ENCODE data around the gene PPP2R2C.

Gene PPP2R2C

GRCh38 chr4:6326312-6327060 is 145.9 kb downstream of the PPP2R2C start:
- no peak for TF ChIP-seq ZFX (IDR thresholded peaks at IDR 0.05; ENCODE audit: borderline replicate concordance)
- TF ChIP-seq, protein P1, sequence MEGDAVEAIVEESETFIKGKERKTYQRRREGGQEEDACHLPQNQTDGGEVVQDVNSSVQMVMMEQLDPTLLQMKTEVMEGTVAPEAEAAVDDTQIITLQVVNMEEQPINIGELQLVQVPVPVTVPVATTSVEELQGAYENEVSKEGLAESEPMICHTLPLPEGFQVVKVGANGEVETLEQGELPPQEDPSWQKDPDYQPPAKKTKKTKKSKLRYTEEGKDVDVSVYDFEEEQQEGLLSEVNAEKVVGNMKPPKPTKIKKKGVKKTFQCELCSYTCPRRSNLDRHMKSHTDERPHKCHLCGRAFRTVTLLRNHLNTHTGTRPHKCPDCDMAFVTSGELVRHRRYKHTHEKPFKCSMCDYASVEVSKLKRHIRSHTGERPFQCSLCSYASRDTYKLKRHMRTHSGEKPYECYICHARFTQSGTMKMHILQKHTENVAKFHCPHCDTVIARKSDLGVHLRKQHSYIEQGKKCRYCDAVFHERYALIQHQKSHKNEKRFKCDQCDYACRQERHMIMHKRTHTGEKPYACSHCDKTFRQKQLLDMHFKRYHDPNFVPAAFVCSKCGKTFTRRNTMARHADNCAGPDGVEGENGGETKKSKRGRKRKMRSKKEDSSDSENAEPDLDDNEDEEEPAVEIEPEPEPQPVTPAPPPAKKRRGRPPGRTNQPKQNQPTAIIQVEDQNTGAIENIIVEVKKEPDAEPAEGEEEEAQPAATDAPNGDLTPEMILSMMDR (IDR thresholded peaks at IDR 0.05), result no peak
- no peak overlapping the region for H3K27ac ChIP-seq

DNA sequence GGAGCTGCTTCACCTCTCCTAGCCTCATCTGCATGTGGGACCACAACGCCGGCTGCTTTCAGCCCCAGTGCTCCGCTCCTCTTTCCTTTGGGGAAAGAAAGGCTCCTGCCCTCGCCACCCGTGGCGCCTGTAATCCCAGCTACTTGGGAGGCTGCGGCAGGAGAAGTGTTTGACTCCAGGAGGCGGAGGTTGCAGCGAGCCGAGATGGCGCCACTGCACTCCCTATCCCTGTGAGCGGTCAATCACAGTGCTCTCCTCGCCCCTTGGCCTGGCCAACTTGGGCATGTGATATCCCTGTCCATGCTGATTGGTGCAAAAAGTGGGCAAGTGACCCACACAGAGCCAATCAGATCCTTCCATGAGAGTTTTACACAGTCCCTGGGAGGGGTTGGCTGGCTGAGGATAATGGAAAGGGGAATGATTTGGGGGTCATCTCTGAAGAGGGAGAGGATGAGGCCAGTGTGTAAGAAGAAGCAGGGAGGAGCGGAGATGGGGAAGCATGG is 146.6 kb downstream of the PPP2R2C start:
- TF ChIP-seq, protein P1 (IDR thresholded peaks at IDR 0.05), result no peak
- no peak for TF ChIP-seq ZFX (IDR thresholded peaks at IDR 0.05; ENCODE audit: borderline replicate concordance)
- no peak overlapping the region for H3K27ac ChIP-seq

DNA sequence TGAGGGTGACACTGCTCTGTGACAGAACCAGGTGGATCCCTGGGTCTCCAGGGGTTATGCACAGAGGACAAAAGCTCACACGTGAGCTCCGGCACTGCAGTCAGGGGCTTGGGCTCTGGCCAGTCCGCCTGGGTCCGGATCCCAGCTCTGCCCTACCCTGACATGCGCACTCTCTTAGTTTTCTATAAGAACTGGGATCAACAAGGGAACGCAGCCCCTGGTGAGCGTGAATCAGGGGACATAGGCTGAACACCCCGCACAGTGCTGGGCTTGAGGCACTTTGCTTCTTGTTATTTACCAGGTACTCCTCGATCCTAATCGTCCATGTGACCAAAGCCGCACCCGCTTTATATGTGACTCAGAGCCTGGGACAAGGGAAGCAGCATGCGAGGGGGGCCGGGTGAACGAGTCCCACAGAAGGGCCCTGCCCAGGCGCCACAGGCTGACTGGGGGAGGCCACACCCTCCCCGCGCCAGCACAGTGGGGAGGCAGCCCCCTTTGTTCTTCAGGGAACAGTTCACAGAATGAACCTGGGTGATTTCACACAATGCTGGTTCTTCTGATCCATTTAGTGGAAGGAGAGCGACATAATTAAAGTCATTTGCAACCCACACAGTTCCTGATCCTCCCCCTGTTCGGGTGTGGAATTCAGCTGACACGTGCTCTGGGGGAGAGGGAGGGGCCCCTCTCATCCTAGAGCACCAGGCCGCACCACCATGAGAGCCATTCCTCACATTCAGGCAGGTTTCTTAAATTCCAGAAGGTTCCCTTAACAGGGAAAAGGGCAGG is 147.2 kb downstream of the PPP2R2C start:
- H3K27ac ChIP-seq, result no peak overlapping the region
- TF ChIP-seq, protein P1 (IDR thresholded peaks at IDR 0.05), result no peak
- TF ChIP-seq ZFX (IDR thresholded peaks at IDR 0.05; ENCODE audit: borderline replicate concordance), result no peak

GRCh38 chr4:6324461-6324998 is 147.9 kb downstream of the PPP2R2C start:
- TF ChIP-seq, protein P1 (IDR thresholded peaks at IDR 0.05), result no peak
- no peak for TF ChIP-seq ZFX (IDR thresholded peaks at IDR 0.05; ENCODE audit: borderline replicate concordance)
- no peak overlapping the region for H3K27ac ChIP-seq

- no peak overlapping the region for H3K27ac ChIP-seq
These were observed 149.4 kb downstream of the PPP2R2C start for GRCh38 chr4:6322761-6323566.

DNA sequence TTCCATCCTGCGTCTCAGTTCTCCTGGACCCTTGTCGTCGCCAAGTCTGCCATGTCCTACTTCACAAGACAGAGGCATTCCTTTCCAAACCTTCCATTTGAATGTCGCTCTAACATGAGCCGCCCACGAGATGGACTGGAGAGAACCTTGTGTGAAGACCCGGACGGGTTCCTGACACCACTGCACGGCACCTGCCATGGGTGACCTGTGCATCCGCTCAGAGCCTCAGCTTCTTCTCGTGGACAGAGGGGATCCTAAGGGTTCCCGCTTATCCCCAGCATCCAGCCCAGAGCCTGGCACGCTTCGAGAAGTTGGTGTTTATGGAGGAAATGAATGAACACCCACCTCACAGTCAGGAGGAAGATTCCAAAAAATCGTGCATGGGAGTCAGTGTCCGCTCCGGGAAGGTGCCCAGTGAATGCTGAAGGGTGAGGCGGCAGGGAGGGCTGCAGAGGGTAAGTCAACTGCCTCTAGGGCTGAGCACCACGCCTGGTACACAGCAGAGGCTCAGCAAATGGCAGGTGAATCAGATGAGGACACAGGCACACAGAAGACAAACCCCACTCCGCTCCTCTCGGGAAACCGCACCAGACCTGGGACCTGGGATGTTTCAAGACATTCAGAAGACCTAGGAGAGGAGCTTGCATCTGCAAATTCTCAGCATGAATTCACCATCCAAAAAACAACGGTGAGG is 150.2 kb downstream of the PPP2R2C start:
- no peak for TF ChIP-seq ZFX (IDR thresholded peaks at IDR 0.05; ENCODE audit: borderline replicate concordance)
- TF ChIP-seq, protein P1 (IDR thresholded peaks at IDR 0.05), result no peak

More at GRCh38 chr4:6322761-6323566, 149.4 kb downstream of the PPP2R2C start:
- TF ChIP-seq, protein P1 (IDR thresholded peaks at IDR 0.05), result no peak
- TF ChIP-seq ZFX (IDR thresholded peaks at IDR 0.05; ENCODE audit: borderline replicate concordance), result no peak

More for the DNA sequence above, 150.2 kb downstream of the PPP2R2C start:
- no peak overlapping the region for H3K27ac ChIP-seq
